Liver (tissue), 3 donors: ENCODE data around the gene ATAD5.
"Not testable (repeated sequence)": the region's sequence is repeated elsewhere in the genome, so short reads cannot be mapped to it uniquely, and the experiment has no call there.

Experiments
- EGR1 ChIP-seq, 2 donors: IDR thresholded peaks; 2 replicates each; pipeline ENCODE4 v1.6.1; 2016 to 2018; ENCODE audit warnings: antibody characterized with exemption in 2 of 2, low read depth in 2 of 2
- HNF4G ChIP-seq: IDR thresholded peaks from 2 replicates; pipeline ENCODE4 v1.6.1; 2016; ENCODE audit warnings: antibody characterized with exemption
- JUND ChIP-seq, 2 donors: IDR thresholded peaks; 2 replicates each; pipeline ENCODE4 v1.6.1; 2016; ENCODE audit warnings: antibody characterized with exemption in 2 of 2
- MAX ChIP-seq: IDR thresholded peaks from 2 replicates; pipeline ENCODE4 v1.6.1; 2016; ENCODE audit warnings: antibody characterized with exemption
- RAD21 ChIP-seq, 2 donors: IDR thresholded peaks; 2 replicates each; pipeline ENCODE4 v1.6.1; 2016; ENCODE audit warnings: antibody characterized with exemption in 2 of 2, mild to moderate bottlenecking in 2 of 2
- REST ChIP-seq: IDR thresholded peaks from 2 replicates; pipeline ENCODE4 v1.6.1; 2016; ENCODE audit warnings: antibody characterized with exemption, mild to moderate bottlenecking
- RXRA ChIP-seq, 2 donors: IDR thresholded peaks; 2 replicates each; pipeline ENCODE4 v1.6.1; 2017 to 2018; ENCODE audit warnings: antibody characterized with exemption in 2 of 2, mild to moderate bottlenecking in 1 of 2
- SP1 ChIP-seq: IDR thresholded peaks from 2 replicates; pipeline ENCODE4 v1.6.1; 2018; ENCODE audit warnings: antibody characterized with exemption, mild to moderate bottlenecking
- TAF1 ChIP-seq: conservative IDR thresholded peaks from 2 replicates; pipeline ENCODE4 v1.6.1; 2016; ENCODE audit warnings: antibody characterized with exemption, mild to moderate bottlenecking
- TF ChIP-seq, protein P1 (sequence below): IDR thresholded peaks from 2 replicates; pipeline ENCODE4 v1.6.1; 2016; ENCODE audit warnings: antibody characterized with exemption
- TF ChIP-seq, protein P2 (sequence below): fragments of 150-350 bp; IDR thresholded peaks from 2 replicates; pipeline ENCODE4 v1.5.1; 2017; ENCODE audit warnings: improper control_type of control experiment, low read depth, low read length; ENCODE audit not compliant: missing input control
- donor health status: healthy.
- donor health status: healthy.

- not testable (repeated sequence) for TF ChIP-seq MAX; EGR1 (IDR thresholded peaks at IDR 0.05; ENCODE audit: low read depth in 2 of 2); HNF4G; SP1; RXRA (IDR thresholded peaks at IDR 0.05); TAF1; REST; JUND (IDR thresholded peaks at IDR 0.05); RAD21 (IDR thresholded peaks at IDR 0.05)
- TF ChIP-seq, protein P1, sequence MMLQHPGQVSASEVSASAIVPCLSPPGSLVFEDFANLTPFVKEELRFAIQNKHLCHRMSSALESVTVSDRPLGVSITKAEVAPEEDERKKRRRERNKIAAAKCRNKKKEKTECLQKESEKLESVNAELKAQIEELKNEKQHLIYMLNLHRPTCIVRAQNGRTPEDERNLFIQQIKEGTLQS: not testable (repeated sequence)
- TF ChIP-seq, protein P2, sequence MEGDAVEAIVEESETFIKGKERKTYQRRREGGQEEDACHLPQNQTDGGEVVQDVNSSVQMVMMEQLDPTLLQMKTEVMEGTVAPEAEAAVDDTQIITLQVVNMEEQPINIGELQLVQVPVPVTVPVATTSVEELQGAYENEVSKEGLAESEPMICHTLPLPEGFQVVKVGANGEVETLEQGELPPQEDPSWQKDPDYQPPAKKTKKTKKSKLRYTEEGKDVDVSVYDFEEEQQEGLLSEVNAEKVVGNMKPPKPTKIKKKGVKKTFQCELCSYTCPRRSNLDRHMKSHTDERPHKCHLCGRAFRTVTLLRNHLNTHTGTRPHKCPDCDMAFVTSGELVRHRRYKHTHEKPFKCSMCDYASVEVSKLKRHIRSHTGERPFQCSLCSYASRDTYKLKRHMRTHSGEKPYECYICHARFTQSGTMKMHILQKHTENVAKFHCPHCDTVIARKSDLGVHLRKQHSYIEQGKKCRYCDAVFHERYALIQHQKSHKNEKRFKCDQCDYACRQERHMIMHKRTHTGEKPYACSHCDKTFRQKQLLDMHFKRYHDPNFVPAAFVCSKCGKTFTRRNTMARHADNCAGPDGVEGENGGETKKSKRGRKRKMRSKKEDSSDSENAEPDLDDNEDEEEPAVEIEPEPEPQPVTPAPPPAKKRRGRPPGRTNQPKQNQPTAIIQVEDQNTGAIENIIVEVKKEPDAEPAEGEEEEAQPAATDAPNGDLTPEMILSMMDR: not testable (repeated sequence)
These were observed 8.8 kb upstream of the ATAD5 start for GRCh38 chr17:30822919-30823318.
